A549 (cell line): Measurements from ENCODE around the gene PRKAG2. TPM values are rescaled to one million over a fixed set of nuclear protein-coding genes. Genes with fewer than 3 reads are reported as not detected.

ENCODE experiments used
- ATAC-seq, 2 experiments: fragments of 200-7000 bp in 1 of 2; fragments of >200 bp in 1 of 2; cut with Nextera tagmentation in 1 of 2; cut with Tn5 transposase in 1 of 2; 3 replicates each; pipeline versions ENCODE4 v1.8.0 to v1.9.1; 2018 to 2020; ENCODE audit warnings: mild to moderate bottlenecking in 1 of 2, moderate library complexity in 1 of 2
- CTCF ChIA-PET: fragments of 300-600 bp; sonication (Branson Sonifier 250); formaldehyde crosslinking; extraction: SDS; loops from one replicate; lab custom pipeline; 2021; ENCODE audit warnings: antibody characterized with exemption, inconsistent platforms; lab: Yijun Ruan, JAX
- POLR2A ChIA-PET: fragments of 350-600 bp; formaldehyde crosslinking; extraction: SDS; loops from one replicate; lab custom pipeline; 2021; ENCODE audit warnings: antibody characterized with exemption, inconsistent platforms; lab: Yijun Ruan, JAX
- DNase-seq, 2 experiments: peaks; one replicate each; pipeline versions ENCODE4 v3.0.0 to v3.0.0-alpha.2; 2011 to 2016; ENCODE audit warnings: low read depth in 1 of 2, low spot score in 1 of 2
- FAIRE-seq: peaks from 2 replicates; lab custom pipeline; 2011; peaks lifted over from hg19 to GRCh38; lab: Jason Lieb, UNC
- H3K27ac ChIP-seq, 2 experiments: fragments of >200 bp; sonication (Bioruptor Twin); formaldehyde crosslinking; 3 replicates each; pipeline ENCODE4 v1.5.1; 2016 to 2017
- H3K4me1 ChIP-seq: fragments of >200 bp; sonication (Bioruptor Twin); formaldehyde crosslinking; 3 replicates; pipeline ENCODE4 v1.6.1; 2016
- H3K4me2 ChIP-seq: fragments of >200 bp; sonication (Bioruptor Twin); formaldehyde crosslinking; 3 replicates; pipeline ENCODE4 v1.6.1; 2016
- H3K4me3 ChIP-seq: fragments of >200 bp; sonication (Bioruptor Twin); formaldehyde crosslinking; 3 replicates; pipeline ENCODE4 v1.5.1; 2016
- H3K9me3 ChIP-seq: fragments of >200 bp; sonication (Bioruptor Twin); formaldehyde crosslinking; 3 replicates; pipeline ENCODE4 v1.6.1; 2016
- CEBPB ChIP-seq, 2 experiments: fragments of >200 bp in 1 of 2; sonication (Bioruptor Twin) in 1 of 2; formaldehyde crosslinking in 1 of 2; IDR thresholded peaks; 2 replicates each; pipeline ENCODE4 v1.6.1; 2012 to 2016
- CHD2 ChIP-seq: fragments of 150-350 bp; IDR thresholded peaks from 2 replicates; pipeline ENCODE4 v1.6.1; 2014; ENCODE audit warnings: low read length; ENCODE audit not compliant: partially characterized antibody
- EHF ChIP-seq: fragments of 250-450 bp; sonication (Bioruptor Pico); IDR thresholded peaks from 2 replicates; pipeline ENCODE4 v1.5.0; 2020; ENCODE audit warnings: mild to moderate bottlenecking
- EHMT2 ChIP-seq: fragments of 200-600 bp; sonication (generic); IDR thresholded peaks from 2 replicates; pipeline ENCODE4 v1.6.1; 2016; ENCODE audit warnings: antibody characterized with exemption, low read depth, mild to moderate bottlenecking, moderate library complexity
- EP300 ChIP-seq, 2 experiments: fragments of >200 bp; sonication (Bioruptor Twin); formaldehyde crosslinking; IDR thresholded peaks; 2 replicates in 1 of 2; 3 replicates in 1 of 2; pipeline ENCODE4 v1.6.1; 2016 to 2017
- ESRRA ChIP-seq: fragments of 150-350 bp; IDR thresholded peaks from 2 replicates; pipeline ENCODE4 v1.6.1; 2014; ENCODE audit warnings: mild to moderate bottlenecking, low read length, borderline replicate concordance
- FOXS1 ChIP-seq: fragments of 250-450 bp; sonication (Bioruptor Pico); IDR thresholded peaks from 2 replicates; pipeline ENCODE4 v1.5.0; 2020; ENCODE audit warnings: mild to moderate bottlenecking, moderate library complexity
- HOXB13 ChIP-seq: fragments of 250-450 bp; sonication (Bioruptor Pico); IDR thresholded peaks from 2 replicates; pipeline ENCODE4 v1.5.0; 2020; ENCODE audit warnings: low read depth, mild to moderate bottlenecking, moderate library complexity
- KDM1A ChIP-seq: fragments of 200-600 bp; sonication (generic); IDR thresholded peaks from 2 replicates; pipeline ENCODE4 v1.6.1; 2016; ENCODE audit warnings: low read depth, mild to moderate bottlenecking
- KDM5A ChIP-seq: fragments of 200-600 bp; sonication (generic); IDR thresholded peaks from 2 replicates; pipeline ENCODE4 v1.6.1; 2016; ENCODE audit warnings: antibody characterized with exemption, mild to moderate bottlenecking
- MAFK ChIP-seq: fragments of 450-650 bp; IDR thresholded peaks from 2 replicates; pipeline ENCODE4 v1.6.1; 2014; ENCODE audit not compliant: partially characterized antibody
- PHF8 ChIP-seq: fragments of 200-600 bp; sonication (generic); IDR thresholded peaks from 2 replicates; pipeline ENCODE4 v1.6.1; 2016; ENCODE audit warnings: low read depth, mild to moderate bottlenecking, antibody characterized with exemption, moderate library complexity, borderline replicate concordance
- POLR2AphosphoS2 ChIP-seq: conservative IDR thresholded peaks from 2 replicates; pipeline ENCODE4 v1.6.1; 2012; ENCODE audit warnings: low read length, improper control_type of control experiment, inconsistent platforms
- RCOR1 ChIP-seq: fragments of 150-350 bp; IDR thresholded peaks from 2 replicates; pipeline ENCODE4 v1.6.1; 2014; ENCODE audit warnings: antibody characterized with exemption, low read length, low read depth
- SREBF2 ChIP-seq: fragments of 450-650 bp; IDR thresholded peaks from 2 replicates; pipeline ENCODE4 v1.6.1; 2014; ENCODE audit warnings: mild to moderate bottlenecking, moderate library complexity
- ZC3H11A ChIP-seq: fragments of 450-650 bp; IDR thresholded peaks from 2 replicates; pipeline ENCODE4 v1.6.1; 2014; ENCODE audit warnings: antibody characterized with exemption, mild to moderate bottlenecking
- ZFP36 ChIP-seq: fragments of 450-650 bp; IDR thresholded peaks from 2 replicates; pipeline ENCODE4 v1.6.1; 2014; ENCODE audit warnings: borderline replicate concordance; ENCODE audit not compliant: partially characterized antibody
- ZNF302 ChIP-seq: fragments of 250-450 bp; sonication (Bioruptor Pico); IDR thresholded peaks from 2 replicates; pipeline ENCODE4 v1.9.0; 2021; ENCODE audit warnings: inconsistent platforms, mild to moderate bottlenecking, moderate library complexity
- WGBS: methylation state at CpG from one replicate; pipeline ENCODE4 v1.1.6; 2017; ENCODE audit errors: missing lambda C conversion rate; 5-methylcytosine and 5-hydroxymethylcytosine counted together
- polyA plus RNA-seq, 4 experiments: library from polyadenylated mRNA; depleted of rRNA in 3 of 4; stranded (reverse); fragments of >200 nt; fragmentation: RNase III in 1 of 4; extraction: RNeasy Plus Mini Kit Qiagen cat#74134 plus additional on column Dnase treatment in 1 of 4; gene quantifications; 2 replicates in 3 of 4; 3 replicates in 1 of 4; pipeline ENCODE4 v1.2.3, GENCODE V29; 2011 to 2017
- TF ChIP-seq, protein P1 (sequence below): fragments of >200 bp; sonication (Bioruptor Twin); formaldehyde crosslinking; IDR thresholded peaks from 3 replicates; pipeline ENCODE4 v1.6.1; 2016
- TF ChIP-seq, protein P2 (sequence below): IDR thresholded peaks from 2 replicates; pipeline ENCODE4 v1.6.1; 2012; ENCODE audit warnings: low read depth, borderline replicate concordance
- TF ChIP-seq, protein P3 (sequence below): fragments of 450-650 bp; IDR thresholded peaks from 2 replicates; pipeline ENCODE4 v1.6.1; 2014; ENCODE audit warnings: antibody characterized with exemption
- TF ChIP-seq, protein P4 (sequence below): IDR thresholded peaks from 2 replicates; pipeline ENCODE4 v1.6.1; 2012
- TF ChIP-seq, protein P5 (sequence below): fragments of 250-450 bp; sonication (Bioruptor Pico); IDR thresholded peaks from 2 replicates; pipeline ENCODE4 v1.5.0; 2020; ENCODE audit warnings: low read depth, mild to moderate bottlenecking, moderate library complexity
- TF ChIP-seq, protein P6 (sequence below): fragments of >200 bp; sonication (Bioruptor Twin); formaldehyde crosslinking; IDR thresholded peaks from 3 replicates; pipeline ENCODE4 v1.5.1; 2016

The PRKAG2 gene
- polyA plus RNA-seq, 2 of the 4 experiments (the other 2 are of a cell fraction): 26.5 to 31.7 TPM

DNA sequence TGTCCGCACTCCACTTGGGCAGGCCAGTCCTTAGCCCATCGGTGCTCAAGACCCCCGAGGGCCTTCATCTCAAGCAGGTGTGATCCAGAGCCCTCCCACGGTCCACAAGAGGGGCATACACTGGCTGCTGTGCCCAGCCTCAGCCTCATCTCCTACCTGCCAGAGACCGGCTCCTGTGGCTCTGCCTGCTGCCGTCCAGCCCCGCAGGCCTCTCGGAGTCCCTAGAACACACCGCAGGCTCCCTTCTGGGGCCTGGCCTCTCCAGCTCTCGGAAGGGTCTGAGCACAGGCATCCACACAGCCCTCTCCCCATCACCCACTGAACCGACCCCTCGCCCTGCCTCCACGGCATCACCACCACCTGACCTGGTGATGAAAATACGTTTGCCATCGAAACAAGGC, 147.4 kb downstream of the PRKAG2 start:
- peak overlapping the region in 1 of 2 experiments; percentile 94; a peak in 4 of 6 replicates for H3K27ac ChIP-seq
- TF ChIP-seq FOXS1 (CRISPR knock-in tag) (no peak), ZFP36 (no peak), KDM5A (no peak), RCOR1 (no peak), ZC3H11A (no peak), SREBF2 (no peak), PHF8 (no peak), KDM1A (no peak), CHD2 (no peak)
- TF ChIP-seq, protein P1, sequence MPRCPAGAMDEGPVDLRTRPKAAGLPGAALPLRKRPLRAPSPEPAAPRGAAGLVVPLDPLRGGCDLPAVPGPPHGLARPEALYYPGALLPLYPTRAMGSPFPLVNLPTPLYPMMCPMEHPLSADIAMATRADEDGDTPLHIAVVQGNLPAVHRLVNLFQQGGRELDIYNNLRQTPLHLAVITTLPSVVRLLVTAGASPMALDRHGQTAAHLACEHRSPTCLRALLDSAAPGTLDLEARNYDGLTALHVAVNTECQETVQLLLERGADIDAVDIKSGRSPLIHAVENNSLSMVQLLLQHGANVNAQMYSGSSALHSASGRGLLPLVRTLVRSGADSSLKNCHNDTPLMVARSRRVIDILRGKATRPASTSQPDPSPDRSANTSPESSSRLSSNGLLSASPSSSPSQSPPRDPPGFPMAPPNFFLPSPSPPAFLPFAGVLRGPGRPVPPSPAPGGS: no peak
- TF ChIP-seq, protein P2, sequence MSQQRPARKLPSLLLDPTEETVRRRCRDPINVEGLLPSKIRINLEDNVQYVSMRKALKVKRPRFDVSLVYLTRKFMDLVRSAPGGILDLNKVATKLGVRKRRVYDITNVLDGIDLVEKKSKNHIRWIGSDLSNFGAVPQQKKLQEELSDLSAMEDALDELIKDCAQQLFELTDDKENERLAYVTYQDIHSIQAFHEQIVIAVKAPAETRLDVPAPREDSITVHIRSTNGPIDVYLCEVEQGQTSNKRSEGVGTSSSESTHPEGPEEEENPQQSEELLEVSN: no peak
- TF ChIP-seq, protein P3, sequence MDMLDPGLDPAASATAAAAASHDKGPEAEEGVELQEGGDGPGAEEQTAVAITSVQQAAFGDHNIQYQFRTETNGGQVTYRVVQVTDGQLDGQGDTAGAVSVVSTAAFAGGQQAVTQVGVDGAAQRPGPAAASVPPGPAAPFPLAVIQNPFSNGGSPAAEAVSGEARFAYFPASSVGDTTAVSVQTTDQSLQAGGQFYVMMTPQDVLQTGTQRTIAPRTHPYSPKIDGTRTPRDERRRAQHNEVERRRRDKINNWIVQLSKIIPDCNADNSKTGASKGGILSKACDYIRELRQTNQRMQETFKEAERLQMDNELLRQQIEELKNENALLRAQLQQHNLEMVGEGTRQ: no peak
- FAIRE-seq (no peak), DNase-seq (no peak), ATAC-seq (no peak)
- H3K9me3 ChIP-seq: no peaks in the 10 kb centered on the region
- CTCF ChIA-PET: interaction anchor here (1.2 to 3.3 kb wide), 4 partner anchors 12 to 158 kb away, joined by 4 to 18 read pairs (median 12); no protein-coding TSS in a partner anchor
- no peak overlapping the region for H3K4me3 ChIP-seq
- no peak overlapping the region for H3K4me2 ChIP-seq
- H3K4me1 ChIP-seq: peaks cover 34% of the 10 kb centered on the region
- POLR2A ChIA-PET: interaction anchor here (1.2 kb wide), 1 partner anchor 16 kb away, joined by 3 read pairs; no protein-coding TSS in a partner anchor
- 95% methylated on average over 15 of the region's 15 CpGs for WGBS

DNA sequence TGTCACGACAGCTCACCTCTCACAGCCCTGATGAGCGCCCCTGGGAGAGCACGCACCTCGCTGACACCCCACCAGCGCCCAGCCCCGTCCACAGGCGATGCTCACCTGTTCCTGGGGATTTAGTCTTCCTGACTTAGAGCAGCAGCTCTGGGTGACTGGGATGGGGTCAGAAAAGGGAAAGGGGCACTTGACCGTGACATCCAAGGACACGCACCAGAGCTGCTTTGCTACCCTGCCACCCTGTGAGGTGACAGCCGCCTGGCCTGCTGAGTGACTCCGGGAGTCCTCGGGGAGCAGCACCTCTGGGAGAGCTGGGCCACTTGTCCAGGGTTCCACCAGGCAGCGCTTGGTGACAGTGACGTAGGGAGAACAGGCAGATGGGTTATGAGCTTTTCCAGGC, 148.2 kb downstream of the PRKAG2 start:
- WGBS: 93% methylated on average over 14 of the region's 14 CpGs
- ChIA-PET POLR2A (interaction anchor here (1.2 to 1.9 kb wide), 2 partner anchors 17 to 97 kb away, joined by 3 to 8 read pairs; no protein-coding TSS in a partner anchor), CTCF (interaction anchor here (0.6 to 3.3 kb wide), 7 partner anchors 9 to 158 kb away, joined by 3 to 18 read pairs (median 4); no protein-coding TSS in a partner anchor)
- H3K27ac ChIP-seq: peak overlapping the region; percentile 91 to 94; a peak in 5 of 6 replicates
- peaks cover 34% of the 10 kb centered on the region for H3K4me1 ChIP-seq
- DNase-seq (no peak), FAIRE-seq (no peak), ATAC-seq (no peak)
- peak overlapping the region; percentile 85; the same call in 2 of the 3 replicates for H3K4me2 ChIP-seq
- H3K4me3 ChIP-seq: no peak overlapping the region
- TF ChIP-seq, protein P4, sequence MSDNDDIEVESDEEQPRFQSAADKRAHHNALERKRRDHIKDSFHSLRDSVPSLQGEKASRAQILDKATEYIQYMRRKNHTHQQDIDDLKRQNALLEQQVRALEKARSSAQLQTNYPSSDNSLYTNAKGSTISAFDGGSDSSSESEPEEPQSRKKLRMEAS: no peak
- TF ChIP-seq CHD2 (no peak), EHF (no peak), ZNF302 (no peak), EP300 (IDR thresholded peaks at IDR 0.05) (no peak)
- TF ChIP-seq, protein P2: no peak
- TF ChIP-seq, protein P5, sequence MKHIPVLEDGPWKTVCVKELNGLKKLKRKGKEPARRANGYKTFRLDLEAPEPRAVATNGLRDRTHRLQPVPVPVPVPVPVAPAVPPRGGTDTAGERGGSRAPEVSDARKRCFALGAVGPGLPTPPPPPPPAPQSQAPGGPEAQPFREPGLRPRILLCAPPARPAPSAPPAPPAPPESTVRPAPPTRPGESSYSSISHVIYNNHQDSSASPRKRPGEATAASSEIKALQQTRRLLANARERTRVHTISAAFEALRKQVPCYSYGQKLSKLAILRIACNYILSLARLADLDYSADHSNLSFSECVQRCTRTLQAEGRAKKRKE (CRISPR knock-in tag): no peak
- H3K9me3 ChIP-seq: no peaks in the 10 kb centered on the region

DNA sequence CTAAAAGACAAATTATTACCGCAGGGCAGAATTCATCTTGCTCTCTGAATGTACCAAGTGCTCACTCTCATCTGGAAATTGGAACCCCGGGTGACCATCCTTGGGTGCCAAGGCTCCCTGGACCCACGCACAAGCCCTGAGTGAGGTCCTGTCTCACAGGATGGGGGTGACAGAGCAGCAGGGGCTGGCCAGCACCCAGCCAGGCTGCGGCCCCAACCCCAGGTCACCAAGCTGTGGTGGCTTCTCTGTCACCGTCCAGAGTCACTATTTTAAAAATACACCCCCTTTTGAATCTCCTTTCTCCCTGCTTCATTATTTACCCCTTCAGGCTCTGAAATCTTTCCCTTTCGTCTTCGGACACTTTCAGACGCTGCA, 148.6 kb downstream of the PRKAG2 start:
- peak; percentile 3 to 8; a peak in 4 of 6 replicates for ATAC-seq
- POLR2A ChIA-PET: interaction anchor here (1.2 to 1.9 kb wide), 2 partner anchors 17 to 96 kb away, joined by 4 to 8 read pairs; no protein-coding TSS in a partner anchor

More for the DNA sequence above, 148.6 kb downstream of the PRKAG2 start:
- Histone ChIP-seq H3K4me3 (no peak overlapping the region), H3K4me1 (peaks cover 34% of the 10 kb centered on the region), H3K4me2 (peak overlapping the region; percentile 85), H3K9me3 (no peaks in the 10 kb centered on the region), H3K27ac (peak overlapping the region; percentile 91 to 94)
- 73% methylated on average over 8 of the region's 8 CpGs for WGBS
- FAIRE-seq (no peak), DNase-seq (no peak)
- CTCF ChIA-PET: interaction anchor here (0.6 to 3.3 kb wide), 8 partner anchors 9 to 157 kb away, joined by 3 to 18 read pairs (median 5); no protein-coding TSS in a partner anchor
- TF ChIP-seq ZFP36 (no peak), HOXB13 (CRISPR knock-in tag) (no peak), ESRRA (no peak), MAFK (no peak), EHMT2 (no peak), CEBPB (IDR thresholded peaks at IDR 0.05) (no peak), SREBF2 (no peak), CHD2 (no peak), ZNF302 (no peak), POLR2AphosphoS2 (no peak)
- TF ChIP-seq, protein P6, sequence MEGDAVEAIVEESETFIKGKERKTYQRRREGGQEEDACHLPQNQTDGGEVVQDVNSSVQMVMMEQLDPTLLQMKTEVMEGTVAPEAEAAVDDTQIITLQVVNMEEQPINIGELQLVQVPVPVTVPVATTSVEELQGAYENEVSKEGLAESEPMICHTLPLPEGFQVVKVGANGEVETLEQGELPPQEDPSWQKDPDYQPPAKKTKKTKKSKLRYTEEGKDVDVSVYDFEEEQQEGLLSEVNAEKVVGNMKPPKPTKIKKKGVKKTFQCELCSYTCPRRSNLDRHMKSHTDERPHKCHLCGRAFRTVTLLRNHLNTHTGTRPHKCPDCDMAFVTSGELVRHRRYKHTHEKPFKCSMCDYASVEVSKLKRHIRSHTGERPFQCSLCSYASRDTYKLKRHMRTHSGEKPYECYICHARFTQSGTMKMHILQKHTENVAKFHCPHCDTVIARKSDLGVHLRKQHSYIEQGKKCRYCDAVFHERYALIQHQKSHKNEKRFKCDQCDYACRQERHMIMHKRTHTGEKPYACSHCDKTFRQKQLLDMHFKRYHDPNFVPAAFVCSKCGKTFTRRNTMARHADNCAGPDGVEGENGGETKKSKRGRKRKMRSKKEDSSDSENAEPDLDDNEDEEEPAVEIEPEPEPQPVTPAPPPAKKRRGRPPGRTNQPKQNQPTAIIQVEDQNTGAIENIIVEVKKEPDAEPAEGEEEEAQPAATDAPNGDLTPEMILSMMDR: no peak
